HFF-Myc (cell line): ENCODE measurements around the gene CD28.

Source experiments
- DNase-seq: peaks from one replicate; pipeline ENCODE4 v3.0.0-alpha.2; 2011; ENCODE audit warnings: low read depth; ENCODE audit errors: extremely low read depth
- H3K4me3 ChIP-seq: replicated peaks from 2 replicates; pipeline ENCODE4 v1.5.1; 2011; ENCODE audit warnings: low read depth, mild to moderate bottlenecking, control low read depth, low read length
- CTCF ChIP-seq: IDR thresholded peaks from 2 replicates; pipeline ENCODE4 v1.5.1; 2012; ENCODE audit warnings: mild to moderate bottlenecking, low read depth, low read length, control low read depth; ENCODE audit errors: missing control alignments

Gene CD28

DNA sequence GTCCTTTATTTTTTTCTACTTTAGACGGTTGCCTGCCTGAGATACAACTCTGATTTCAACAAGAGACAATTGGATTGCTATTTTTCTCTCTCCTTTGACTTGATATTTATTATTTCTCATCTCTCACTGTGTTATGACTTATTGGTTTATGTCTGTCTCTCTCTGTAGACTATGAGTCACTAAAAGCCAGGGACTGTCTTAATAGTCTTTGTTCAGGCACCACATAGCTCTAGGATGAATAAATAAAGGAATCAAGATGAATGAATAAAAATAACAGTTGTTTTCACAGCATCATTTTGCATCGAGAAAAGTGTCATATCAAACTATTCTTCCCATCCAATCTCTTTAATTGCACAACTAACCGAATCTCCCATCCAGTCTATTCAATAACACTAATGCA, 31.4 kb upstream of the CD28 start:
- no peak overlapping the region for H3K4me3 ChIP-seq
- DNase-seq: no peak
- TF ChIP-seq CTCF: no peak

- H3K4me3 ChIP-seq: no peak overlapping the region
- TF ChIP-seq CTCF: no peak
- no peak for DNase-seq
These were observed 27.5 kb upstream of the CD28 start for GRCh38 chr2:203678971-203679370.

- TF ChIP-seq CTCF: no peak
- no peak for DNase-seq
- H3K4me3 ChIP-seq: no peak overlapping the region
These were observed 27.0 kb upstream of the CD28 start for GRCh38 chr2:203679401-203679800.

GRCh38 chr2:203681978-203682377, 24.5 kb upstream of the CD28 start:
- no peak overlapping the region for H3K4me3 ChIP-seq
- TF ChIP-seq CTCF: no peak
- no peak for DNase-seq

DNA sequence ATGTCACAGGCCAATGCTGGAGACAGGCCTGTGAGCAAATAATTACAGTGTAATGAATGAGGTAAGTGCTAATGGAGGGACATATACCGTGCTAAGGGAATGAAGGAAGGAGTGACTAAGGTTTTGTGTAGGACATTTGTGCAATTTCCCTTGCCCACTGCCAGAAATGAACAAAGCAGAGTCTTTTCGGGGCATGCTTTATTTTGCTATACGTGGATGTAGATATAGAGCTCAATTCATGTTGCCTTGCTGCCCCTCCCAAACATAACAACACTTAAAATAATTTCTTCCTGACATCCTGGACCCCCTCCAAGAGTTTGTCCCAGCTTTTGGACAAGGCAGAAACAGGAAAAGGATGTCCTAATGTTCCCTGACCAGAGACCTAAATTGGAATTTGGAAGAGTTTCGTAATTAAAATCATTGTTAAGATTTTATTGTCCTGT, 23.7 kb upstream of the CD28 start:
- H3K4me3 ChIP-seq: no peak overlapping the region
- TF ChIP-seq CTCF: no peak
- no peak for DNase-seq

DNA sequence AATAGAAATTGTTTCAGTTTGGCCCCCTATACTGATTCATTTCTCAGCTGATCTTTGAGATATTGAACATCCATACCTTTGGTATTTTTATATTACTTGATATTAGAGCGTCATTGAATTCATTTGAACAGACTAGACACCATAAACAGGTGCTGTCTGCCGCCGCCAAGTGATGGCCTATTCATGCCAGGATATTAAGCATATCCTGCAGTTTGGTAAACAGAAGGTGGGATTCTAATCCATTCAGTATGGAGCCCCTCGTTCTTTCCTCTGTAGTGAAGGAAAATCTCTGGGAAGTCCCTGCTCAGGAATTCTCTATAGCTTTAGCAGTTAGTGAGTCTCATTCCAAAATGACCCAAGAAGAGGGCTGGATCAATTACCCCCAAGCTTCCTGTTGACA, 23.0 kb upstream of the CD28 start:
- TF ChIP-seq CTCF: no peak
- DNase-seq: no peak
- no peak overlapping the region for H3K4me3 ChIP-seq

DNA sequence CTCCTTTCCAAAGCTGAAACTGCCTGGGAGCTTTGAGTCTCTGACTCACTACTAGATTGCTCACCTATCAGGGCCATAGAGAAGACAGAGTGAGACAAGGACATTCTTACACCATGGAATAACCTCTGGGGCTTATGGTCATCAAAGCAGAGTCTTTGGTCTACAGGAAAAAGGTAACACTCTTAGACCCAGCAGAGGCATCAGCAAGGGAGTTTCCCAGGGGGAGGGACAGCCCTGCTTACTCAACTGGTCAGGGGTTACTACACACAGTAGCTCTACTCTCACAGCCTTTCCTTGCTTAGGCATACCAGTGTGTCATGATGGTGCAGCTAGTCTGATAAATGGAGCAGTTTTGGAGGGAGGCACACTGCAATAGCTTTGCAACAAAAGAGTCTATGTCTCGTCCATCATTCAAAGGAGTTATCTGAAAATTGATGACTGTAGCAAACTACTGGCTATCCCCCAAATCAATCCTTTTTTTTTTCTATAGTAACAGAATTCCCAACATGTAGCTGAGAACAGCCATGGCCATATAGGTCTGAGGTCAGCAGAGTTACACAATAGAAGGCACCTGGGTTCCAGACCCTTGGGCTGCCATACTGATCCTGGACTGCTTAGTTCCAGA, 22.4 kb upstream of the CD28 start:
- TF ChIP-seq CTCF: no peak
- no peak for DNase-seq
- no peak overlapping the region for H3K4me3 ChIP-seq
